Measurements from ENCODE around the gene LIMA1. TPM values are rescaled to one million over a fixed set of nuclear protein-coding genes. Genes with fewer than 3 reads are reported as not detected.

LIMA1 gene
- total and polyA plus RNA-seq, 2 donors (not counting 1 experiment from before 2014, with no cell fraction given), result 1.3 to 2.1 TPM

DNA sequence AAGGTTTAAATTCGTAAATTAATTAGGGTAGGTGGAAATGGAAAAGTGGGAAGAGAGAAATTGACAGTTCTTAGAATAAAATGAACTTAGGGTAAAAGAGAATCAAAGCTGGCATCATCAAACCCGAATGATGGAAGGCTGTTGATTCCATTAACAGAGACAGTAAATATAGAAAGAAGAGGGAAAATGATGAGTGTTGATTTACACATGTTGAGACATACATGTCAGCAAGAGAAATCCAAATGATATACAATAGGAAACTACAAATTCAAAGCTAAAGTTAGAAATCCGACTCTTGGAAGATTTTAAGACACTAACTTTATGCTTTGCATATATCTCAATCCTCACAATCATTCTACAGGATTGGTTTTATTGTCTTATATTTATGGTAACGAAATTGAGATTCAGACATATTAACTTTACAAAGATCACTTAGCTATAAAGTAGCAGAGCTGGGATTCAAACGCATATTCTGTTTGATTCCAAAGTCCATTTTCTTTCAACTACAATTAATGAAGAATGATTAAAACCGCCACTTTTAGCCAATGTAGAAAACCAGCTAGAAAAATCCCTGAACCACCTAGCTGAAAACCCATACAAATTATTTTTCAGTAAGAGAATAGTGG, 30.2 kb downstream of the LIMA1 start:
- H3K4me1 ChIP-seq (ENCODE audit: control insufficient read depth in 2 of 2, insufficient read depth in 2 of 2, low read length in 2 of 2), result peaks cover 10 to 25% of the 10 kb centered on the region in 2 donors
- peaks cover 15% of the 10 kb centered on the region for H3K4me1 Mint-ChIP-seq
- H3K9ac ChIP-seq (ENCODE audit: low read length), result no peak overlapping the region
- H3K9me3 ChIP-seq (ENCODE audit: control extremely low read depth in 1 of 3, control insufficient read depth in 2 of 3, insufficient read depth in 1 of 3, low read length in 2 of 3), result no peaks in the 10 kb centered on the region
- intact Hi-C loops (cut with micrococcal nuclease), result no loop called here
- no peak overlapping the region for H3K27ac Mint-ChIP-seq
- no peaks in the 10 kb centered on the region for H3K9me3 Mint-ChIP-seq (ENCODE audit: insufficient read depth)
- POLR2A ChIA-PET, result no interaction called here
- no peak for TF ChIP-seq EZH2 (IDR thresholded peaks at IDR 0.05; ENCODE audit: borderline replicate concordance, insufficient read depth, low read depth, low read length, poor library complexity, severe bottlenecking)
- TF ChIP-seq, protein P1, sequence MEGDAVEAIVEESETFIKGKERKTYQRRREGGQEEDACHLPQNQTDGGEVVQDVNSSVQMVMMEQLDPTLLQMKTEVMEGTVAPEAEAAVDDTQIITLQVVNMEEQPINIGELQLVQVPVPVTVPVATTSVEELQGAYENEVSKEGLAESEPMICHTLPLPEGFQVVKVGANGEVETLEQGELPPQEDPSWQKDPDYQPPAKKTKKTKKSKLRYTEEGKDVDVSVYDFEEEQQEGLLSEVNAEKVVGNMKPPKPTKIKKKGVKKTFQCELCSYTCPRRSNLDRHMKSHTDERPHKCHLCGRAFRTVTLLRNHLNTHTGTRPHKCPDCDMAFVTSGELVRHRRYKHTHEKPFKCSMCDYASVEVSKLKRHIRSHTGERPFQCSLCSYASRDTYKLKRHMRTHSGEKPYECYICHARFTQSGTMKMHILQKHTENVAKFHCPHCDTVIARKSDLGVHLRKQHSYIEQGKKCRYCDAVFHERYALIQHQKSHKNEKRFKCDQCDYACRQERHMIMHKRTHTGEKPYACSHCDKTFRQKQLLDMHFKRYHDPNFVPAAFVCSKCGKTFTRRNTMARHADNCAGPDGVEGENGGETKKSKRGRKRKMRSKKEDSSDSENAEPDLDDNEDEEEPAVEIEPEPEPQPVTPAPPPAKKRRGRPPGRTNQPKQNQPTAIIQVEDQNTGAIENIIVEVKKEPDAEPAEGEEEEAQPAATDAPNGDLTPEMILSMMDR (IDR thresholded peaks at IDR 0.05), result no peak
- no peaks in the 10 kb centered on the region for H3K27me3 ChIP-seq (replicated peaks in 1 of 4; ENCODE audit: control extremely low read depth in 1 of 4, control insufficient read depth in 3 of 4, insufficient read depth in 4 of 4, low read length in 3 of 4)
- H3K27ac ChIP-seq (ENCODE audit: low read length in 2 of 2), result no peak overlapping the region
- H3K36me3 ChIP-seq (replicated peaks in 1 of 2; ENCODE audit: control extremely low read depth in 1 of 2, control insufficient read depth in 1 of 2, extremely low read depth in 1 of 2, insufficient read depth in 2 of 2, low read length in 1 of 2), result no peaks in the 10 kb centered on the region
- H3K4me3 ChIP-seq (ENCODE audit: control extremely low read depth in 1 of 5, extremely low read depth in 1 of 5, insufficient read depth in 1 of 5, low read depth in 2 of 5, low read length in 4 of 5), result no peak overlapping the region
- no peaks in the 10 kb centered on the region for H4K20me1 ChIP-seq (ENCODE audit: control insufficient read depth, insufficient read depth, low read length, poor library complexity, severe bottlenecking)
- 100% methylated on average over 1 of the region's 6 CpGs for WGBS (ENCODE audit: insufficient coverage)
- H3K4me2 ChIP-seq (replicated peaks; ENCODE audit: low read depth, low read length, poor library complexity, severe bottlenecking), result no peak overlapping the region
- CTCF ChIA-PET, result no interaction called here
- DNase-seq (no peak), ATAC-seq (ENCODE audit: low read depth) (no peak)
- H3K27me3 Mint-ChIP-seq, result no peaks in the 10 kb centered on the region
- H3K4me3 Mint-ChIP-seq, result no peak overlapping the region
- no peaks in the 10 kb centered on the region for H3K79me2 ChIP-seq (ENCODE audit: control insufficient read depth, insufficient read depth, low read length)
- H2AFZ ChIP-seq (ENCODE audit: insufficient read depth, low read depth, low read length, poor library complexity, severe bottlenecking), result no peak overlapping the region

DNA sequence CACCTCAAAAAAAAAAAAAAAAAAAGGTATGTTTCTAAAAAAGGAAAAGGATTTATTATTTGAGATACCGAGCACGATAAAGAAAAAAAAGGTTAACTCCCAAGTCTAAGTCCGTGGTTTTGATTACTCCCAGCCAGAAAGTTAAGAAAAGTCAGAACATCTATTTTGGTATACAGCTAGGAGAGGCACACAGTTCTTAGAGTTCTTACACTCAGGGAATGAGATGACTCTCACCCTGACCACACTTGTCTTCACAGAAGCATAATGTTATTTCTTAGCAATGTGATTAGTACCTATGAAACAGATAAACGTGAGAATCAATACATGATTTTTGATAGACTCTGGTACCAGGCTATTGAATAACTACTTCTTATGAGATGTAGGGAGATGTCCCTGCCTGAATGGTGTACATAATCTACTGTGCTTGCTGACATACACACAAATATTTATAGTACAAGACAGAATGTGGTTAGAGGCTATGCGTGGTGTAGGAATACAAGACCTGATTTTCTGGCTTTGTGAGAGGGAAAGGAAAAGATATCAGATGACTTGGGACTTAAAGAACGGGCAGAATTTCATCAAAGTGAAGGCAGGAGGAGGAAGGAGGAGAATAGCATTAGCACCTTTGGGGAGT, 31.6 kb downstream of the LIMA1 start:
- Histone ChIP-seq H4K20me1 (ENCODE audit: control insufficient read depth, insufficient read depth, low read length, poor library complexity, severe bottlenecking) (no peaks in the 10 kb centered on the region), H3K36me3 (replicated peaks in 1 of 2; ENCODE audit: control extremely low read depth in 1 of 2, control insufficient read depth in 1 of 2, extremely low read depth in 1 of 2, insufficient read depth in 2 of 2, low read length in 1 of 2) (no peaks in the 10 kb centered on the region), H3K4me3 (ENCODE audit: control extremely low read depth in 1 of 5, extremely low read depth in 1 of 5, insufficient read depth in 1 of 5, low read depth in 2 of 5, low read length in 4 of 5) (no peak overlapping the region), H3K27ac (ENCODE audit: low read length in 2 of 2) (no peak overlapping the region), H3K4me1 (ENCODE audit: control insufficient read depth in 2 of 2, insufficient read depth in 2 of 2, low read length in 2 of 2) (peaks cover 10 to 17% of the 10 kb centered on the region in 2 donors), H3K79me2 (ENCODE audit: control insufficient read depth, insufficient read depth, low read length) (no peaks in the 10 kb centered on the region), H3K9ac (ENCODE audit: low read length) (no peak overlapping the region), H3K27me3 (replicated peaks in 1 of 4; ENCODE audit: control extremely low read depth in 1 of 4, control insufficient read depth in 3 of 4, insufficient read depth in 4 of 4, low read length in 3 of 4) (no peaks in the 10 kb centered on the region), H2AFZ (ENCODE audit: insufficient read depth, low read depth, low read length, poor library complexity, severe bottlenecking) (no peak overlapping the region), H3K4me2 (replicated peaks; ENCODE audit: low read depth, low read length, poor library complexity, severe bottlenecking) (no peak overlapping the region), H3K9me3 (ENCODE audit: control extremely low read depth in 1 of 3, control insufficient read depth in 2 of 3, insufficient read depth in 1 of 3, low read length in 2 of 3) (no peaks in the 10 kb centered on the region)
- no peaks in the 10 kb centered on the region for H3K27me3 Mint-ChIP-seq
- peaks cover 10% of the 10 kb centered on the region for H3K4me1 Mint-ChIP-seq
- ChIA-PET POLR2A (no interaction called here), CTCF (interaction anchor here (0.7 kb wide), 1 partner anchor 9 kb away, joined by 4 read pairs; no protein-coding TSS in a partner anchor)
- H3K27ac Mint-ChIP-seq, result no peak overlapping the region
- DNase-seq (no peak), ATAC-seq (ENCODE audit: low read depth) (no peak)
- intact Hi-C loops (cut with micrococcal nuclease), result no loop called here
- TF ChIP-seq, protein P1 (IDR thresholded peaks at IDR 0.05), result no peak
- no peak for TF ChIP-seq EZH2 (IDR thresholded peaks at IDR 0.05; ENCODE audit: borderline replicate concordance, insufficient read depth, low read depth, low read length, poor library complexity, severe bottlenecking)
- WGBS (ENCODE audit: insufficient coverage), result 69% methylated on average over 2 of the region's 6 CpGs
- no peak overlapping the region for H3K4me3 Mint-ChIP-seq
- H3K9me3 Mint-ChIP-seq (ENCODE audit: insufficient read depth), result no peaks in the 10 kb centered on the region
